HepG2 (cell line): ENCODE results near the gene RHBG. TPM values are rescaled to one million over a fixed set of nuclear protein-coding genes. Genes with fewer than 3 reads are reported as not detected.

Experiments
- AHR ChIP-seq: IDR thresholded peaks from 2 replicates; pipeline ENCODE4 v1.6.1; 2018; ENCODE audit warnings: missing genetic modification reagents, missing compliant biosample characterization
- FOXO1 ChIP-seq: sonication (generic); formaldehyde crosslinking; IDR thresholded peaks from 2 replicates; pipeline ENCODE4 v1.4.0; 2020; ENCODE audit warnings: missing genetic modification reagents
- HNF4G ChIP-seq, 2 experiments: sonication (generic) in 1 of 2; formaldehyde crosslinking in 1 of 2; IDR thresholded peaks; 2 replicates each; pipeline versions ENCODE4 v1.4.0 to v1.6.1; 2011 to 2020; ENCODE audit warnings: borderline replicate concordance in 2 of 2, low read depth in 2 of 2, mild to moderate bottlenecking in 2 of 2, low read length in 1 of 2, missing genetic modification reagents in 1 of 2, moderate library complexity in 1 of 2
- KDM3A ChIP-seq: IDR thresholded peaks from 2 replicates; pipeline ENCODE4 v1.6.1; 2018; ENCODE audit warnings: low read depth, missing compliant biosample characterization
- KDM5B ChIP-seq: sonication (generic); formaldehyde crosslinking; IDR thresholded peaks from 2 replicates; pipeline ENCODE4 v1.4.0; 2020; ENCODE audit warnings: missing genetic modification reagents, mild to moderate bottlenecking, borderline replicate concordance
- MBNL3 ChIP-seq: fragments of 250-450 bp; sonication (Bioruptor Pico); conservative IDR thresholded peaks from 2 replicates; pipeline ENCODE4 v1.8.0; 2022; ENCODE audit warnings: mild to moderate bottlenecking, inconsistent platforms
- RXRA ChIP-seq: sonication (generic); formaldehyde crosslinking; IDR thresholded peaks from 2 replicates; pipeline ENCODE4 v1.5.1; 2020; ENCODE audit warnings: missing genetic modification reagents
- SALL2 ChIP-seq: sonication (generic); formaldehyde crosslinking; IDR thresholded peaks from 2 replicates; pipeline ENCODE4 v1.8.1; 2023; ENCODE audit warnings: mild to moderate bottlenecking, missing genetic modification reagents, inconsistent platforms
- SIX4 ChIP-seq: sonication (generic); formaldehyde crosslinking; IDR thresholded peaks from 2 replicates; pipeline ENCODE4 v1.4.0; 2020; ENCODE audit warnings: missing genetic modification reagents
- SOX5 ChIP-seq: IDR thresholded peaks from 2 replicates; pipeline ENCODE4 v1.6.1; 2016; ENCODE audit warnings: borderline replicate concordance
- STAG1 ChIP-seq: sonication (generic); formaldehyde crosslinking; IDR thresholded peaks from 2 replicates; pipeline ENCODE4 v1.4.0; 2020; ENCODE audit warnings: missing genetic modification reagents
- ZNF572 ChIP-seq: sonication (generic); formaldehyde crosslinking; IDR thresholded peaks from 2 replicates; pipeline ENCODE4 v1.5.1; 2020; ENCODE audit warnings: mild to moderate bottlenecking, missing genetic modification reagents
- ZNF747 ChIP-seq: sonication (generic); formaldehyde crosslinking; IDR thresholded peaks from 2 replicates; pipeline ENCODE4 v1.8.1; 2023; ENCODE audit warnings: missing genetic modification reagents, mild to moderate bottlenecking, borderline replicate concordance
- ZNF792 ChIP-seq: IDR thresholded peaks from 2 replicates; pipeline ENCODE4 v1.6.1; 2016
- polyA plus RNA-seq, 8 experiments: library from polyadenylated mRNA; depleted of rRNA in 3 of 8; stranded (reverse) in 7 of 8; unstranded in 1 of 8; fragments of >200 nt; fragmentation: Illumina TruSeq in 4 of 8; extraction: Trizol in 4 of 8; gene quantifications; 2 replicates each; pipeline versions ENCODE4 v1.2.1 to v1.2.3, GENCODE V29; 2011 to 2016; ENCODE audit warnings: low read depth in 4 of 8, missing spikeins in 1 of 8, mixed read lengths in 1 of 8; ENCODE audit not compliant: insufficient read depth in 1 of 8
- total RNA-seq, 5 experiments: library from RNA; depleted of rRNA; stranded (reverse); fragments of >200 nt; fragmentation: Illumina TruSeq; extraction: Trizol; gene quantifications; 2 replicates each; pipeline ENCODE4 v1.2.3, GENCODE V29; 2016; ENCODE audit warnings: low read depth in 1 of 5
- TF ChIP-seq, protein P1 (sequence below): sonication (generic); formaldehyde crosslinking; IDR thresholded peaks from 2 replicates; pipeline ENCODE4 v1.5.1; 2020; ENCODE audit warnings: mild to moderate bottlenecking, moderate library complexity, missing genetic modification reagents
- TF ChIP-seq, protein P2 (sequence below): sonication (generic); formaldehyde crosslinking; IDR thresholded peaks from 2 replicates; pipeline ENCODE4 v1.5.1; 2020; ENCODE audit warnings: missing genetic modification reagents, mild to moderate bottlenecking, borderline replicate concordance
- TF ChIP-seq, protein P3 (sequence below): sonication (generic); formaldehyde crosslinking; IDR thresholded peaks from 2 replicates; pipeline ENCODE4 v1.5.0; 2020; ENCODE audit warnings: mild to moderate bottlenecking, missing genetic modification reagents, moderate library complexity
- TF ChIP-seq, protein P4 (sequence below): IDR thresholded peaks from 2 replicates; pipeline ENCODE4 v1.4.0; 2020; ENCODE audit warnings: mild to moderate bottlenecking, missing genetic modification reagents

The RHBG gene
- total and polyA plus RNA-seq, 2 of the 13 experiments (the other 11 are each of a cell fraction or from before 2014, with no cell fraction given) = 61.8 to 73.5 TPM

DNA sequence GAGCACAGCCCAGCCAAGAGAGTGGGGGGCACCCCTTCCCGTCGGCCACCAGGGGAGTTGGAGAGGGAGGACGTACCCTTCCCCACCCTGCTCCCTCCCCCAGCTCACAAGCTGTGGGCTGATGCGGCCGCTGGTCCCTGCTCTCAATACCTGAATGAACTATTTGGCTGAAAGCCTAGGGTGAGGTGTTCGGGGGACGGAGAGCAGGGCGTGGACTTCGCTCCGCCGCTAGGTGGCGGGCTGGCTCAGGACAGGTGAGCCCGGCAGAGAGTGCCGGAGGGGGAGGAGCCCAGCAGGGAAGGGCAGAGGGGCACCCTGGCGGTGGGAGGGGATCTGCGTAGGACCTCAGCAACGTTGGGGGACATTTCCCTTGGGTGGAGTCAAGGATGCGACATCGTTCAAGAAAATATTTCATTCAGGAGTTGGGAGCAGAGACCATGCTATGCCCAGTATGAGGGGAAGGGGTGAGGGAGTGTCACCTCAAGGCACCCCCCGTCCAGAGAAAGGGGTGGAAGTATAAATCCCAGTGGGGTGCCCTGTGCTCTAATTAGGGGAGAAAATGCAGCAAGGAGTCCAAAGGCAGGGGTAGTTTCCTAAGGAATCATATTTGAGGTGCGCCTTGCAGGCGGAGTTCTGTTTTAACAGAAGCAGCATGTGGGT lies 12.0 kb upstream of the RHBG start (continued):
- TF ChIP-seq, protein P1, sequence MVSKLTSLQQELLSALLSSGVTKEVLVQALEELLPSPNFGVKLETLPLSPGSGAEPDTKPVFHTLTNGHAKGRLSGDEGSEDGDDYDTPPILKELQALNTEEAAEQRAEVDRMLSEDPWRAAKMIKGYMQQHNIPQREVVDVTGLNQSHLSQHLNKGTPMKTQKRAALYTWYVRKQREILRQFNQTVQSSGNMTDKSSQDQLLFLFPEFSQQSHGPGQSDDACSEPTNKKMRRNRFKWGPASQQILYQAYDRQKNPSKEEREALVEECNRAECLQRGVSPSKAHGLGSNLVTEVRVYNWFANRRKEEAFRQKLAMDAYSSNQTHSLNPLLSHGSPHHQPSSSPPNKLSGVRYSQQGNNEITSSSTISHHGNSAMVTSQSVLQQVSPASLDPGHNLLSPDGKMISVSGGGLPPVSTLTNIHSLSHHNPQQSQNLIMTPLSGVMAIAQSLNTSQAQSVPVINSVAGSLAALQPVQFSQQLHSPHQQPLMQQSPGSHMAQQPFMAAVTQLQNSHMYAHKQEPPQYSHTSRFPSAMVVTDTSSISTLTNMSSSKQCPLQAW (CRISPR knock-in tag) = 0 out of 2 replicates have a peak, but pooled peaks have one; percentile 61
- peak; percentile 68; the same call in 1 of the 2 replicates for TF ChIP-seq KDM5B
- TF ChIP-seq FOXO1 = 0 out of 2 replicates have a peak, but pooled peaks have one; percentile 41
- TF ChIP-seq RXRA (CRISPR knock-in tag) = 0 out of 2 replicates have a peak, but pooled peaks have one; percentile 32
- peak; percentile 59; the same call in 1 of the 2 replicates for TF ChIP-seq SALL2 (CRISPR knock-in tag)
- TF ChIP-seq SOX5 (CRISPR knock-in tag) = peak; percentile 32; the same call in 1 of the 2 replicates
- TF ChIP-seq, protein P2, sequence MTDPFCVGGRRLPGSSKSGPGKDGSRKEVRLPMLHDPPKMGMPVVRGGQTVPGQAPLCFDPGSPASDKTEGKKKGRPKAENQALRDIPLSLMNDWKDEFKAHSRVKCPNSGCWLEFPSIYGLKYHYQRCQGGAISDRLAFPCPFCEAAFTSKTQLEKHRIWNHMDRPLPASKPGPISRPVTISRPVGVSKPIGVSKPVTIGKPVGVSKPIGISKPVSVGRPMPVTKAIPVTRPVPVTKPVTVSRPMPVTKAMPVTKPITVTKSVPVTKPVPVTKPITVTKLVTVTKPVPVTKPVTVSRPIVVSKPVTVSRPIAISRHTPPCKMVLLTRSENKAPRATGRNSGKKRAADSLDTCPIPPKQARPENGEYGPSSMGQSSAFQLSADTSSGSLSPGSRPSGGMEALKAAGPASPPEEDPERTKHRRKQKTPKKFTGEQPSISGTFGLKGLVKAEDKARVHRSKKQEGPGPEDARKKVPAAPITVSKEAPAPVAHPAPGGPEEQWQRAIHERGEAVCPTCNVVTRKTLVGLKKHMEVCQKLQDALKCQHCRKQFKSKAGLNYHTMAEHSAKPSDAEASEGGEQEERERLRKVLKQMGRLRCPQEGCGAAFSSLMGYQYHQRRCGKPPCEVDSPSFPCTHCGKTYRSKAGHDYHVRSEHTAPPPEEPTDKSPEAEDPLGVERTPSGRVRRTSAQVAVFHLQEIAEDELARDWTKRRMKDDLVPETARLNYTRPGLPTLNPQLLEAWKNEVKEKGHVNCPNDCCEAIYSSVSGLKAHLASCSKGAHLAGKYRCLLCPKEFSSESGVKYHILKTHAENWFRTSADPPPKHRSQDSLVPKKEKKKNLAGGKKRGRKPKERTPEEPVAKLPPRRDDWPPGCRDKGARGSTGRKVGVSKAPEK (CRISPR knock-in tag) = 0 out of 2 replicates have a peak, but pooled peaks have one; percentile 85
- TF ChIP-seq, protein P3, sequence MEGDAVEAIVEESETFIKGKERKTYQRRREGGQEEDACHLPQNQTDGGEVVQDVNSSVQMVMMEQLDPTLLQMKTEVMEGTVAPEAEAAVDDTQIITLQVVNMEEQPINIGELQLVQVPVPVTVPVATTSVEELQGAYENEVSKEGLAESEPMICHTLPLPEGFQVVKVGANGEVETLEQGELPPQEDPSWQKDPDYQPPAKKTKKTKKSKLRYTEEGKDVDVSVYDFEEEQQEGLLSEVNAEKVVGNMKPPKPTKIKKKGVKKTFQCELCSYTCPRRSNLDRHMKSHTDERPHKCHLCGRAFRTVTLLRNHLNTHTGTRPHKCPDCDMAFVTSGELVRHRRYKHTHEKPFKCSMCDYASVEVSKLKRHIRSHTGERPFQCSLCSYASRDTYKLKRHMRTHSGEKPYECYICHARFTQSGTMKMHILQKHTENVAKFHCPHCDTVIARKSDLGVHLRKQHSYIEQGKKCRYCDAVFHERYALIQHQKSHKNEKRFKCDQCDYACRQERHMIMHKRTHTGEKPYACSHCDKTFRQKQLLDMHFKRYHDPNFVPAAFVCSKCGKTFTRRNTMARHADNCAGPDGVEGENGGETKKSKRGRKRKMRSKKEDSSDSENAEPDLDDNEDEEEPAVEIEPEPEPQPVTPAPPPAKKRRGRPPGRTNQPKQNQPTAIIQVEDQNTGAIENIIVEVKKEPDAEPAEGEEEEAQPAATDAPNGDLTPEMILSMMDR (CRISPR knock-in tag) = peak; percentile 100
- TF ChIP-seq SIX4 (CRISPR knock-in tag) = no peak
- no peak for TF ChIP-seq MBNL3 (CRISPR knock-in tag)
- TF ChIP-seq, protein P4, sequence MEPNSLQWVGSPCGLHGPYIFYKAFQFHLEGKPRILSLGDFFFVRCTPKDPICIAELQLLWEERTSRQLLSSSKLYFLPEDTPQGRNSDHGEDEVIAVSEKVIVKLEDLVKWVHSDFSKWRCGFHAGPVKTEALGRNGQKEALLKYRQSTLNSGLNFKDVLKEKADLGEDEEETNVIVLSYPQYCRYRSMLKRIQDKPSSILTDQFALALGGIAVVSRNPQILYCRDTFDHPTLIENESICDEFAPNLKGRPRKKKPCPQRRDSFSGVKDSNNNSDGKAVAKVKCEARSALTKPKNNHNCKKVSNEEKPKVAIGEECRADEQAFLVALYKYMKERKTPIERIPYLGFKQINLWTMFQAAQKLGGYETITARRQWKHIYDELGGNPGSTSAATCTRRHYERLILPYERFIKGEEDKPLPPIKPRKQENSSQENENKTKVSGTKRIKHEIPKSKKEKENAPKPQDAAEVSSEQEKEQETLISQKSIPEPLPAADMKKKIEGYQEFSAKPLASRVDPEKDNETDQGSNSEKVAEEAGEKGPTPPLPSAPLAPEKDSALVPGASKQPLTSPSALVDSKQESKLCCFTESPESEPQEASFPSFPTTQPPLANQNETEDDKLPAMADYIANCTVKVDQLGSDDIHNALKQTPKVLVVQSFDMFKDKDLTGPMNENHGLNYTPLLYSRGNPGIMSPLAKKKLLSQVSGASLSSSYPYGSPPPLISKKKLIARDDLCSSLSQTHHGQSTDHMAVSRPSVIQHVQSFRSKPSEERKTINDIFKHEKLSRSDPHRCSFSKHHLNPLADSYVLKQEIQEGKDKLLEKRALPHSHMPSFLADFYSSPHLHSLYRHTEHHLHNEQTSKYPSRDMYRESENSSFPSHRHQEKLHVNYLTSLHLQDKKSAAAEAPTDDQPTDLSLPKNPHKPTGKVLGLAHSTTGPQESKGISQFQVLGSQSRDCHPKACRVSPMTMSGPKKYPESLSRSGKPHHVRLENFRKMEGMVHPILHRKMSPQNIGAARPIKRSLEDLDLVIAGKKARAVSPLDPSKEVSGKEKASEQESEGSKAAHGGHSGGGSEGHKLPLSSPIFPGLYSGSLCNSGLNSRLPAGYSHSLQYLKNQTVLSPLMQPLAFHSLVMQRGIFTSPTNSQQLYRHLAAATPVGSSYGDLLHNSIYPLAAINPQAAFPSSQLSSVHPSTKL (CRISPR knock-in tag) = peak; percentile 65
- 0 out of 2 replicates have a peak, but pooled peaks have one; percentile 72 for TF ChIP-seq AHR
- peak; percentile 50; the same call in 1 of the 2 replicates for TF ChIP-seq KDM3A
- peak; percentile 25; the same call in 1 of the 2 replicates for TF ChIP-seq HNF4G (IDR thresholded peaks at IDR 0.05; ENCODE audit: borderline replicate concordance, low read depth, low read length)
- TF ChIP-seq HNF4G (CRISPR knock-in tag; IDR thresholded peaks at IDR 0.05; ENCODE audit: borderline replicate concordance, low read depth) = peak; percentile 31; the same call in 1 of the 2 replicates
- TF ChIP-seq ZNF747 = no peak
- peak; percentile 70; the same call in 1 of the 2 replicates for TF ChIP-seq ZNF572 (CRISPR knock-in tag)
- TF ChIP-seq STAG1 (CRISPR knock-in tag) = peak; percentile 87
- peak; percentile 63 for TF ChIP-seq ZNF792 (CRISPR knock-in tag)
